Limb (tissue), 2 donors: ENCODE measurements around the gene NOXRED1.

Source experiments
- DNase-seq, 2 donors: peaks; one replicate each; pipeline ENCODE4 v3.0.0-alpha.2; 2016; ENCODE audit errors: extremely low spot score in 2 of 2

Gene NOXRED1

DNA sequence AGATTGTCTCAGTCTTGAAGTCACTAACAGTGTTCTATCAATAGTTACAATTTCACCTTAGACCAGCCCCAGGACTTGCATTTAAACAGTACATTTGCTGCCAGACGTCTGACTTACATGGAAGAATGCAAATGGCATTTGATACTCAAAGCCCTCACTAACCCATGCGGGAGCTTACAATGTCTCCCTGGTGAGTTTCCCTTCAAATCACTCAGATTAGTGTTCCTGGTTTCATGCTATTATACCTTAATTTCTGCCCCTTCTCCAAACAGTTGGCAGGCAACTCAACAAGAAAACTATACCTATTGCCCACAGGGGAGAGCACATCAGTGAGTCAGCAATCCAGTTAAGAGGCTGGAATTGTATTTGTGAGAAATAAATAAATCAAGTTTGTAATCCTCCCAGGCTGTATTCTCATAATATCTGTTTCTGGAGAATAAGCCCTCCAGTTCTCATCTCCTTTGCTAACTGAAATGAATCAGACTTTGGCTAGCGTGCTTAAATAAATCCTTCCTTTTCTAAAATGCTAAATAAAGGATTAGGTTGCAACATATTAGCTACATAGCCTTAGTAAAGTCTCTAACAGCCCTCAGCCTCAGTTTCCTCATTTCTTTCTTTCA, 78.8 kb downstream of the NOXRED1 start:
- no peak for DNase-seq
